ENCODE results near the gene GPR183. TPM values are rescaled to one million over a fixed set of nuclear protein-coding genes. Genes with fewer than 3 reads are reported as not detected.

Gene GPR183
- total and polyA plus RNA-seq, 2 of the 8 experiments (the other 6 are each of a cell fraction or from before 2014, with no cell fraction given), result not detected

GRCh38 chr13:99297331-99297730 lies 9.9 kb downstream of the GPR183 start:
- H3K36me3 ChIP-seq (ENCODE audit: control insufficient read depth in 2 of 4, insufficient read depth in 4 of 4, low read length in 3 of 4), result no peaks in the 10 kb centered on the region
- H3K4me1 ChIP-seq (replicated peaks in 1 of 4; ENCODE audit: control insufficient read depth in 3 of 4, insufficient read depth in 4 of 4, low read length in 3 of 4), result no peaks in the 10 kb centered on the region; a peak in 1 of 7 replicates
- 0 out of 2 replicates have a peak, but pooled peaks cover 2% of the 10 kb centered on the region for H3K79me1 ChIP-seq (ENCODE audit: low read depth, low read length)
- H3K4me3 ChIP-seq (ENCODE audit: extremely low read depth in 1 of 4, insufficient read depth in 2 of 4, low read depth in 3 of 4, low read length in 4 of 4), result no peak overlapping the region
- no peak overlapping the region for H3K4me2 ChIP-seq (ENCODE audit: insufficient read depth in 1 of 2, low read depth in 2 of 2, low read length in 2 of 2)
- FAIRE-seq (no peak), DNase-seq (ENCODE audit: low read depth in 1 of 2, low spot score in 2 of 2) (no peak)
- no peaks in the 10 kb centered on the region for H3K27me3 ChIP-seq (replicated peaks in 1 of 4; ENCODE audit: control insufficient read depth in 3 of 4, extremely low read depth in 1 of 4, insufficient read depth in 3 of 4, low read length in 3 of 4)
- TF ChIP-seq TAF1 (IDR thresholded peaks at IDR 0.05; ENCODE audit: low read depth, low read length) (no peak), EP300 (IDR thresholded peaks at IDR 0.05; ENCODE audit: borderline replicate concordance in 1 of 2, low read depth in 2 of 2, low read length in 2 of 2) (no peak), SP1 (IDR thresholded peaks at IDR 0.05; ENCODE audit: low read depth, low read length) (no peak), MAX (IDR thresholded peaks at IDR 0.05) (no peak), SIN3A (conservative IDR thresholded peaks at IDR 0.05 in 1 of 2, IDR thresholded peaks at IDR 0.05 in 1 of 2; ENCODE audit: low read depth in 1 of 2, low read length in 2 of 2) (no peak)
- H3K56ac ChIP-seq (replicated peaks; ENCODE audit: insufficient read length, low read depth, low read length), result no peak overlapping the region
- no peak overlapping the region for H2BK12ac ChIP-seq (ENCODE audit: low read depth, low read length)
- H3K4ac ChIP-seq (replicated peaks; ENCODE audit: insufficient read length, low read depth, low read length), result no peak overlapping the region
- H3K23me2 ChIP-seq (ENCODE audit: low read depth, low read length), result no peaks in the 10 kb centered on the region
- no peak overlapping the region for H2BK20ac ChIP-seq (ENCODE audit: low read length)
- H3K79me2 ChIP-seq (ENCODE audit: control insufficient read depth in 1 of 2, insufficient read depth in 2 of 2, low read length in 2 of 2), result no peaks in the 10 kb centered on the region
- H4K91ac ChIP-seq (replicated peaks; ENCODE audit: insufficient read length, low read length), result no peak overlapping the region
- H3K9ac ChIP-seq (replicated peaks in 1 of 4; ENCODE audit: extremely low read depth in 1 of 4, low read depth in 3 of 4, low read length in 3 of 4), result no peak overlapping the region
- H3K14ac ChIP-seq (ENCODE audit: insufficient read length), result no peak overlapping the region
- CTCF ChIA-PET (ENCODE audit: partially characterized antibody), result interaction anchor here (0.7 to 2.2 kb wide), 4 partner anchors 9 to 140 kb away, joined by 3 to 8 read pairs (median 6); no protein-coding TSS in a partner anchor
- no peak overlapping the region for H2AFZ ChIP-seq (ENCODE audit: low read length)
- H4K20me1 ChIP-seq (replicated peaks in 1 of 2; ENCODE audit: control insufficient read depth in 1 of 2, insufficient read depth in 2 of 2, low read length in 2 of 2), result peaks cover 0 to 1% of the 10 kb centered on the region in 2 experiments
- H4K8ac ChIP-seq (ENCODE audit: extremely low read depth, insufficient read depth, low read length), result no peak overlapping the region
- H2BK5ac ChIP-seq (ENCODE audit: low read depth, low read length), result no peak overlapping the region
- no peak overlapping the region for H2AK5ac ChIP-seq (ENCODE audit: low read depth, low read length)
- POLR2A ChIA-PET (ENCODE audit: partially characterized antibody), result interaction anchor here (1.0 kb wide), 1 partner anchor 26 kb away, joined by 3 read pairs; no protein-coding TSS in a partner anchor
- no peak overlapping the region for H3K23ac ChIP-seq (ENCODE audit: insufficient read length)
- no peak overlapping the region for H3K18ac ChIP-seq (ENCODE audit: extremely low read depth, low read length)
- no peak overlapping the region for H4K5ac ChIP-seq (ENCODE audit: insufficient read length, low read depth, low read length)
- no peaks in the 10 kb centered on the region for H3K9me3 ChIP-seq (ENCODE audit: insufficient read depth in 2 of 2, low read depth in 1 of 2, low read length in 1 of 2)
- H2BK120ac ChIP-seq (replicated peaks; ENCODE audit: low read depth, low read length), result no peak overlapping the region
- H2BK15ac ChIP-seq (ENCODE audit: low read length), result no peak overlapping the region
- H3K27ac ChIP-seq (ENCODE audit: low read depth, low read length), result no peak overlapping the region
